HL-60 (cell line): ENCODE data around the gene SPX.

ENCODE experiments used
- DNase-seq, 2 experiments: peaks; one replicate each; pipeline ENCODE4 v3.0.0-alpha.2; 2010 to 2020; ENCODE audit warnings: low read depth in 1 of 2, low spot score in 1 of 2
- H3K27ac ChIP-seq: fragments of 250-450 bp; sonication (Bioruptor Pico); replicated peaks from 2 replicates; pipeline ENCODE4 v1.5.1; 2020; ENCODE audit warnings: mild to moderate bottlenecking, moderate library complexity
- H3K27me3 ChIP-seq: fragments of 250-450 bp; sonication (Bioruptor Pico); 2 replicates; pipeline ENCODE4 v1.5.1; 2021; ENCODE audit warnings: mild to moderate bottlenecking, moderate library complexity; ENCODE audit not compliant: insufficient read depth, poor library complexity, severe bottlenecking
- H3K4me3 ChIP-seq: replicated peaks from 2 replicates; pipeline ENCODE4 v1.5.1; 2011; ENCODE audit warnings: mild to moderate bottlenecking, control low read depth, low read length; ENCODE audit not compliant: insufficient read depth
- GABPA ChIP-seq: IDR thresholded peaks from 2 replicates; pipeline ENCODE4 v1.6.1; 2012; ENCODE audit warnings: low read depth
- POLR2AphosphoS5 ChIP-seq: IDR thresholded peaks from 2 replicates; pipeline ENCODE4 v1.6.1; 2012; ENCODE audit warnings: low read depth
- SPI1 ChIP-seq: IDR thresholded peaks from 2 replicates; pipeline ENCODE4 v1.6.1; 2012; ENCODE audit warnings: low read depth, mild to moderate bottlenecking, borderline replicate concordance
- TF ChIP-seq, protein P1 (sequence below): IDR thresholded peaks from one replicate; pipeline ENCODE4 v1.5.1; 2011; ENCODE audit warnings: low read length, control low read depth, inconsistent platforms; ENCODE audit not compliant: insufficient read depth
- TF ChIP-seq, protein P2 (sequence below): IDR thresholded peaks from 2 replicates; pipeline ENCODE4 v1.6.1; 2012; ENCODE audit warnings: low read depth; ENCODE audit not compliant: insufficient replicate concordance

The SPX gene

DNA sequence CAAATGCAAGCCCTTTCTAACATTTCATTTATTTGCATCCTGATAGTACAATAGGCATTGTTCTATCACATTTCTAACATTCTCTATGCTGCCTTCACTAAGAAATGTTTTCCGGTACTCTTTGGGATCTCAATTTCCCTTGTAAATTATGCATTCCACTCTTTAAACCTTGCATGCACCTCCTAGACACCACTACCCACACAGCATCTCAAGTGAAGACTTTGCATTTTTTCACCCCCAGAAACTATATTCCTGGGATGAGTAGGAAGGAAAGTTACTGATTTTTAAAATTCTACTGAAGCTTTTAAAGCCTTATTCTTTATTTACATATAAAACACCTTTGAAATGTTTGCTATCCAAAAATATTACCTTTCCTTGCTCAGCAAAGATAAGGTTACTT lies 51.4 kb downstream of the SPX start:
- no peak for DNase-seq
- no peaks in the 10 kb centered on the region for H3K27me3 ChIP-seq
- H3K27ac ChIP-seq = no peak overlapping the region
- H3K4me3 ChIP-seq = no peak overlapping the region
- TF ChIP-seq SPI1 = no peak
- TF ChIP-seq, protein P1, sequence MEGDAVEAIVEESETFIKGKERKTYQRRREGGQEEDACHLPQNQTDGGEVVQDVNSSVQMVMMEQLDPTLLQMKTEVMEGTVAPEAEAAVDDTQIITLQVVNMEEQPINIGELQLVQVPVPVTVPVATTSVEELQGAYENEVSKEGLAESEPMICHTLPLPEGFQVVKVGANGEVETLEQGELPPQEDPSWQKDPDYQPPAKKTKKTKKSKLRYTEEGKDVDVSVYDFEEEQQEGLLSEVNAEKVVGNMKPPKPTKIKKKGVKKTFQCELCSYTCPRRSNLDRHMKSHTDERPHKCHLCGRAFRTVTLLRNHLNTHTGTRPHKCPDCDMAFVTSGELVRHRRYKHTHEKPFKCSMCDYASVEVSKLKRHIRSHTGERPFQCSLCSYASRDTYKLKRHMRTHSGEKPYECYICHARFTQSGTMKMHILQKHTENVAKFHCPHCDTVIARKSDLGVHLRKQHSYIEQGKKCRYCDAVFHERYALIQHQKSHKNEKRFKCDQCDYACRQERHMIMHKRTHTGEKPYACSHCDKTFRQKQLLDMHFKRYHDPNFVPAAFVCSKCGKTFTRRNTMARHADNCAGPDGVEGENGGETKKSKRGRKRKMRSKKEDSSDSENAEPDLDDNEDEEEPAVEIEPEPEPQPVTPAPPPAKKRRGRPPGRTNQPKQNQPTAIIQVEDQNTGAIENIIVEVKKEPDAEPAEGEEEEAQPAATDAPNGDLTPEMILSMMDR = no peak
- no peak for TF ChIP-seq POLR2AphosphoS5
- no peak for TF ChIP-seq GABPA

DNA sequence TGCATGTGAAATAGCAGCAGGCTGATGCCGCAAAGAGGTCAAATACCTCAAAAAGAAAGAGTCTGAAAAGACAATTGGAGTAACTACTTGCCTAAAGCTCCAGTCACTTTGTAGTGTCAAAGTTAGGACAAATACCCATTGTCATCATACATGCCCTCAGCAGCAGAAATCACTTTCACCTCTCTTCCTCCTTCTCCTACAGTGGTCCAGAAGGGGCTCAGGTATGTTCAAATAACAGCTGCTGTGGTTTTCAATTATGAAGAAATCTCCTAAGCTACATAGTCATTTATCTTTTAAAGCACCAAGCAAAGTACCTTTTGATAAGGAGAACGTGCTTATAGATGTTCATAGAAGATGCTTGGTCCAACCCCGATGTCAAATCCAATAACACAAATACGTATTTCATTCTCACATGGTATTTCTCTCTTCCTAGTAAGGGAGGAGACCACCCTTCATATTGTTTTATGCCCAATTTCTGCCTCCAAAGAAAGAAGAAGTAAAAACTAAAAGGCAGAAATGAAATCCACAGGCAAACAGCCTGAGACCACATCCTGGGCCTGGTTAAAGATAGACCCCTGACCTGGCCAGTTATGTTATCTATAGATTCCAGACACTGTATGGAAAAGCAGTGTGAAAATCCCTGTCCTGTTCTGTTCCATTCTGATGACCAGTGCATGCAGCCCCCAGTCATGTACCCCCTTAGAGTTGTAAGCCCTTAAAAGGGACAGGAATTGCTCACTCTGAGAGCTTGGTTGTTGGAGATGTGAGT lies 54.8 kb downstream of the SPX start:
- no peak for DNase-seq
- Histone ChIP-seq H3K27me3 (no peaks in the 10 kb centered on the region), H3K27ac (no peak overlapping the region), H3K4me3 (no peak overlapping the region)
- TF ChIP-seq SPI1 (no peak), GABPA (no peak), POLR2AphosphoS5 (no peak)
- TF ChIP-seq, protein P1 = no peak
- TF ChIP-seq, protein P2, sequence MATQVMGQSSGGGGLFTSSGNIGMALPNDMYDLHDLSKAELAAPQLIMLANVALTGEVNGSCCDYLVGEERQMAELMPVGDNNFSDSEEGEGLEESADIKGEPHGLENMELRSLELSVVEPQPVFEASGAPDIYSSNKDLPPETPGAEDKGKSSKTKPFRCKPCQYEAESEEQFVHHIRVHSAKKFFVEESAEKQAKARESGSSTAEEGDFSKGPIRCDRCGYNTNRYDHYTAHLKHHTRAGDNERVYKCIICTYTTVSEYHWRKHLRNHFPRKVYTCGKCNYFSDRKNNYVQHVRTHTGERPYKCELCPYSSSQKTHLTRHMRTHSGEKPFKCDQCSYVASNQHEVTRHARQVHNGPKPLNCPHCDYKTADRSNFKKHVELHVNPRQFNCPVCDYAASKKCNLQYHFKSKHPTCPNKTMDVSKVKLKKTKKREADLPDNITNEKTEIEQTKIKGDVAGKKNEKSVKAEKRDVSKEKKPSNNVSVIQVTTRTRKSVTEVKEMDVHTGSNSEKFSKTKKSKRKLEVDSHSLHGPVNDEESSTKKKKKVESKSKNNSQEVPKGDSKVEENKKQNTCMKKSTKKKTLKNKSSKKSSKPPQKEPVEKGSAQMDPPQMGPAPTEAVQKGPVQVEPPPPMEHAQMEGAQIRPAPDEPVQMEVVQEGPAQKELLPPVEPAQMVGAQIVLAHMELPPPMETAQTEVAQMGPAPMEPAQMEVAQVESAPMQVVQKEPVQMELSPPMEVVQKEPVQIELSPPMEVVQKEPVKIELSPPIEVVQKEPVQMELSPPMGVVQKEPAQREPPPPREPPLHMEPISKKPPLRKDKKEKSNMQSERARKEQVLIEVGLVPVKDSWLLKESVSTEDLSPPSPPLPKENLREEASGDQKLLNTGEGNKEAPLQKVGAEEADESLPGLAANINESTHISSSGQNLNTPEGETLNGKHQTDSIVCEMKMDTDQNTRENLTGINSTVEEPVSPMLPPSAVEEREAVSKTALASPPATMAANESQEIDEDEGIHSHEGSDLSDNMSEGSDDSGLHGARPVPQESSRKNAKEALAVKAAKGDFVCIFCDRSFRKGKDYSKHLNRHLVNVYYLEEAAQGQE = no peak
